HepG2 (cell line): ENCODE data around the gene BAHD1. TPM values are rescaled to one million over a fixed set of nuclear protein-coding genes. Genes with fewer than 3 reads are reported as not detected.

Experiments
- BCLAF1 ChIP-seq: fragments of 450-650 bp; IDR thresholded peaks from 2 replicates; pipeline ENCODE4 v1.6.1; 2017; ENCODE audit warnings: mild to moderate bottlenecking
- FOXP1 ChIP-seq, 2 experiments: fragments of 450-650 bp in 1 of 2; IDR thresholded peaks; 2 replicates each; pipeline ENCODE4 v1.6.1; 2017 to 2018; ENCODE audit warnings: antibody characterized with exemption in 1 of 2
- HHEX ChIP-seq: IDR thresholded peaks from 2 replicates; pipeline ENCODE4 v1.6.1; 2016; ENCODE audit warnings: control low read depth
- HMG20B ChIP-seq: conservative IDR thresholded peaks from 2 replicates; pipeline ENCODE4 v1.6.1; 2016; ENCODE audit warnings: missing genetic modification reagents, missing compliant biosample characterization
- IKZF5 ChIP-seq: IDR thresholded peaks from 2 replicates; pipeline ENCODE4 v1.6.1; 2018; ENCODE audit warnings: missing genetic modification reagents, mild to moderate bottlenecking, missing compliant biosample characterization
- MXD3 ChIP-seq: IDR thresholded peaks from 2 replicates; pipeline ENCODE4 v1.6.1; 2016; ENCODE audit warnings: mild to moderate bottlenecking, missing biosample characterization, missing genetic modification reagents
- RERE ChIP-seq: IDR thresholded peaks from 2 replicates; pipeline ENCODE4 v1.6.1; 2016; ENCODE audit warnings: low read depth, missing genetic modification reagents, missing compliant biosample characterization
- ZFP36L2 ChIP-seq: sonication (generic); formaldehyde crosslinking; IDR thresholded peaks from 2 replicates; pipeline ENCODE4 v1.4.0; 2020; ENCODE audit warnings: missing genetic modification reagents
- ZMAT5 ChIP-seq: sonication (generic); formaldehyde crosslinking; IDR thresholded peaks from 2 replicates; pipeline ENCODE4 v1.5.0; 2020; ENCODE audit warnings: mild to moderate bottlenecking, low read depth, missing genetic modification reagents, borderline replicate concordance
- ZNF143 ChIP-seq: sonication (generic); formaldehyde crosslinking; IDR thresholded peaks from 2 replicates; pipeline ENCODE4 v1.4.0; 2020; ENCODE audit warnings: missing genetic modification reagents
- ZNF225 ChIP-seq: sonication (generic); formaldehyde crosslinking; IDR thresholded peaks from 2 replicates; pipeline ENCODE4 v1.4.0; 2020; ENCODE audit warnings: mild to moderate bottlenecking, missing genetic modification reagents
- ZNF281 ChIP-seq: sonication (generic); formaldehyde crosslinking; IDR thresholded peaks from 2 replicates; pipeline ENCODE4 v1.4.0; 2020; ENCODE audit warnings: missing genetic modification reagents, borderline replicate concordance
- ZNF383 ChIP-seq: sonication (generic); formaldehyde crosslinking; IDR thresholded peaks from 2 replicates; pipeline ENCODE4 v1.4.0; 2020; ENCODE audit warnings: missing genetic modification reagents, mild to moderate bottlenecking, borderline replicate concordance
- ZNF670 ChIP-seq: sonication (generic); formaldehyde crosslinking; IDR thresholded peaks from 2 replicates; pipeline ENCODE4 v1.8.0; 2022; ENCODE audit warnings: mild to moderate bottlenecking, missing genetic modification reagents, borderline replicate concordance
- ZNF879 ChIP-seq: sonication (generic); formaldehyde crosslinking; IDR thresholded peaks from 2 replicates; pipeline ENCODE4 v1.8.1; 2023; ENCODE audit warnings: missing genetic modification reagents
- polyA plus RNA-seq, 8 experiments: library from polyadenylated mRNA; depleted of rRNA in 3 of 8; stranded (reverse) in 7 of 8; unstranded in 1 of 8; fragments of >200 nt; fragmentation: Illumina TruSeq in 4 of 8; extraction: Trizol in 4 of 8; gene quantifications; 2 replicates each; pipeline versions ENCODE4 v1.2.1 to v1.2.3, GENCODE V29; 2011 to 2016; ENCODE audit warnings: low read depth in 4 of 8, missing spikeins in 1 of 8, mixed read lengths in 1 of 8; ENCODE audit not compliant: insufficient read depth in 1 of 8
- total RNA-seq, 5 experiments: library from RNA; depleted of rRNA; stranded (reverse); fragments of >200 nt; fragmentation: Illumina TruSeq; extraction: Trizol; gene quantifications; 2 replicates each; pipeline ENCODE4 v1.2.3, GENCODE V29; 2016; ENCODE audit warnings: low read depth in 1 of 5

BAHD1 gene
- total and polyA plus RNA-seq, 2 of the 13 experiments (the other 11 are each of a cell fraction or from before 2014, with no cell fraction given): 3.3 to 8.7 TPM

GRCh38 chr15:40405501-40406381 lies 35.0 kb upstream of the BAHD1 start, which contains the start of gene IVD (continued):
- no peak for TF ChIP-seq ZNF281 (CRISPR knock-in tag)
- no peak for TF ChIP-seq ZNF879 (CRISPR knock-in tag)
- TF ChIP-seq ZNF383 (CRISPR knock-in tag): no peak
- no peak for TF ChIP-seq HHEX (CRISPR knock-in tag)
- TF ChIP-seq ZFP36L2 (CRISPR knock-in tag): no peak
- TF ChIP-seq HMG20B (CRISPR knock-in tag): no peak
- TF ChIP-seq BCLAF1: no peak
- TF ChIP-seq MXD3 (CRISPR knock-in tag): 0 out of 2 replicates have a peak, but pooled peaks have one; percentile 32
- TF ChIP-seq IKZF5: peak; percentile 65; the same call in 1 of the 2 replicates
- TF ChIP-seq FOXP1 (IDR thresholded peaks at IDR 0.05): no peak
- no peak for TF ChIP-seq FOXP1 (CRISPR knock-in tag; IDR thresholded peaks at IDR 0.05)
- TF ChIP-seq RERE (CRISPR knock-in tag): no peak
- no peak for TF ChIP-seq ZNF143
- peak; percentile 85 for TF ChIP-seq ZNF225
- TF ChIP-seq ZNF670 (CRISPR knock-in tag): no peak
- no peak for TF ChIP-seq ZMAT5 (CRISPR knock-in tag)
